COR-L47 (cell line): ENCODE measurements around the gene SLC25A38.
A peak's percentile ranks its signal among the peaks of the same experiment; 100 is the strongest.

Experiments used
- DNase-seq: peaks from one replicate; lab custom pipeline; 2025; lab: John Stamatoyannopoulos, UW

Gene SLC25A38

DNA sequence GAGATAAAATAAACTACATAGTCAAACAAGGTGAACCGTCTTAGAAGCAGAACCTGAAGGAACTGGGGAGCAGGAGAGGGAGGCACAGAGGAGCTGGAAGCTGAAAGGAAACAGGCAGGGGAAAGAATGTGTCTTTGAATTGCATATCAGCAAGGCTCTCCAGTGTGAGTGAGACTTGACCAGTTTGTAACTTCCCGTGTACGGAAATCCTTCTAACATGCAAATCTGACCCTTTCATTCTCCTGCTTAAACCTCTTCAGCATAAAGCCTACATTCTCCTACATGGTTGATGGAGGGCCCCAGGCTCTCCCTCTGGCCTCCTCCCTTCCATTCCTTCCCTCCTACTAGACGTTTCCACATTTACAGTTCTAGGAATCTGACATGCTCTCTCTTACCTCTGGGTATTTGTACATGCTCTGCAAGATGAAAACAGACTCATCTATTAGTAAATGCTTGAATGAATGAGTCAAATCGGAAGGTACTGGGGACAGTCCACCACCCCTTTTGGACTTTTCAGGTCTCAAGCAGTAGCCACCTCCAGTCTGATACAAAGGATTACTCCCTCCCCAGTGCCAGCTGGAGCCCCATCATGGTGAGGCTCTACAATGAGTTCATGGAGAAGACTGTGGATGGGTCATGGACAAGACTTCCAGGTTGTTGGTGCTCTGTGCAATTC, 6.1 kb upstream of the SLC25A38 start:
- DNase-seq: no peak

DNA sequence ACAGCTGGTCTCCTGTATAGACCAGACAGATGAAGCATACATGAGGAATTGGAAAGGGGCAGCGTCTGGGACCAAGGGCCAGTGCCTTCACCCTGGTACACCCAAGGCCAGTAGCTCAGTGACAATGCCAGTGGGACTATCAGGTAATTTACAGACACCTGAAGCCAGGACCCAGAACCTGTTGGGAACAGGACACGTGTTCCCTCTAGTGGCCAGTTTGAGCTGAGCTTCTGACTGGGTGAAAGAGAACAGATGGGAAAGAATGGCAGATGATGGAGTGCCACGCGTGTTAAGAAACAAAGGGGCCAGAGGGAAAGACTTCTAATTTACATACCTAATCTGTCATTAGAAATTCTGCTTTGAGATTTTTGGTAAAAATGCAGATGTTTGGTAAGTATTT, 5.1 kb upstream of the SLC25A38 start:
- no peak for DNase-seq

DNA sequence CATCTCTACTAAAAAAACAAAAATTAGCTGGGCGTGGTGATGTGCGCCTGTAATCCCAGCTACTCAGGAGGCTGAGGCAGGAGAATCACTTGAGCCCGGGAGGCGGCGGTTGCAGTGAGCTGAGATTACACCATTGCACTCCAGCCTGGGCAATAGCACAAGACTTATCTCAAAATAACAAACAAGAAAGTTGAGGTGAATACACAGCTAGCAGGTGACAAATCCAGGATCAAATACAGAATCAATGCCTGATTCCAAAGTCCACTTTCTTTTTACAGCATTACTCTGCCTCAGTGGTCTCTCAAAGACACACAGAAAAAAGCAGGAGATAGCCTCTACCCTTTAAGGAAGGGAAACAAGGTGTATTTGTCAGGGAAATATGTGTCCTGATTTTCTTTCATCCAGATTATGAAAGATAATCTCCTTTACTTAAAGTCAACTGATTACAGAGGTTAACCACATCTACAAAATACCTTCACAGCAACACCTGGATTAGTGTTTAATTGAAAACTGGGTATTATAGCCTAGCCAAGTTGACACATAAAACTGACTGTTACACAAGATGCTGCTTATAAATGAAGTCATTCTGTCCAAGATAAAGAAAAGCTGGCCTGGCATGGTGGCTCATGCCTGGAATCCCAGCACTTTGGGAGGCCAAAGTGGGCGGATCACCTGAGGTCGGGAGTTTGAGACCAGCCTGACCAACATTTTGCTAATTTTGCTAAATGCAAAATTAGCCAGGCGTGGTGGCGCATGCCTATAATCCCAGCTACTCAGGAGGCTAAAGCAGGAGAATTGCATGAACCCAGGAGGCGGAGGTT, 4.0 kb upstream of the SLC25A38 start:
- no peak for DNase-seq

DNA sequence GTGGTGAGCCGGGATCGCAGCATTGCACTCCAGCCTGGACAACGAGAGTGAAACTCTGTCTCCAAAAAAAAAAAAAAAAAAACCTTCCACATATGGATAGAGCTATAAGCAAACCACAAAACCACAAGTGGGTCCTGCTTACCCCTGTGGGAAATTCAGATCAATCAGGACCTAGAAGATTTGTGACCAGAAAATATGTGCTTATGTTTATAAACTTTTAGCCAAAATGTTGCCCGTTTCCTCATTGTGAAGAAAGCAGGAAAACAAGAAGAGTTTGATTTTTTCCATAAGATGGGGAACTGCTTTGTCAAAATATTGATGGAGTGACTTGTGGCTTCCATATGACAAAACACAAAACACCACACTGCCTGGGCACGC, 3.4 kb upstream of the SLC25A38 start:
- DNase-seq: no peak

DNA sequence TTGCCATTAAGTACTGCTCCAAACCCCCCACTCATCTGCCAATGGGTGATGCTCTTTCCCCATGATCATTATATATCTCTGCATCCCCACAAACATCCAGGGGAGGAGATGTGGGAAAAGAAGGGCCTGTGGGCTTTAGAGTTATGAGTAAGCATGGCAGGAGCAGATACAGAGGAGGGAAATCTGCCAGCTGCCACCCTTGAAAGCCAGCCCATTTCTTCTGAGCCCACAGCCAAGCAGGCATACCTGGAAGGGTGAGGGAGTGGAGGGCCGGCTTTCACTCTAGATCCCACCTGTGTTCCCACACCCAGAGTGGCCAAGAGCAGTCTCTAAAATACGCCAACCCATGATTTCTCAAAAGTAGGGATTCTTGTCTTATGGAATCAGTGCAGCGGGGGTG, 1.7 kb upstream of the SLC25A38 start:
- DNase-seq: no peak

DNA sequence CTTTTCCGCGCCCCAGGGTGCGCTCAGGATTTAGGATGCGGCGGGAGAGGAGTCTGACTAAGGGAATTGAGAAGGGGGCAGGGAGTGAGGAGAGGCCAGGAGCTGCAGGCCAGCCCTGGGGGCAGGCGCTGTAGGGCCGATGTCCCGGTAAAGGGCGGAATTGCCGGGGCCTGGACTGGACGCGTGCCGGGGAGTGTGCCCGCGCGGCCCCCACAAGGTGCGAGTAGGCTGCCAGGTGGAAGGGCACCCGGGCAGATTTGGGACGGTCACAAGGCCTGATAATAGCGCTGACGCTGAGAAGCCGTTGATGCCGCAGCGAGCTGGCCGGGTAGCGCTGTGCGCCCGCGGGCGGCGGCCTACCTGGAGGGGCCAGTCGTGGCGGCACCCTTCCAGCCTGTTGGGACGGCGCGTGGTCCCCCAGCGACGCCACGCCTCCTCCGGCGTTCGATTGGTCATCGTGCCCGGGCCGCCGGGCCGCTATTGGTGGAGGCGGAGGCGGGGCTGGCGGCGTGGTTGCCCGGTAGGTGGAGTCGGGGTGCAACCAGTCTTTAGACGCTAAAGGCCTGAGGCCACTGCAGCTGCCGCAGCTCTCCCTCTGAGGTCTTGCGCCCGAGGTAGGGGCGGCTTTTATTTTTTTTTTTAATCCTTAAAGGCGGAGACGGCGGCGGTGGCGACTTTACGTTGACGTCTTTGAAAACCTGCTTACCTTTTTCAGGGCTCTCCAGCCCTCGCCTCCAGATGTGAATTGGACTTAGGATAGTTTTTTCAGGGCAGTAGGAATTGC, 903 bp downstream of the SLC25A38 start:
- DNase-seq: no peak

DNA sequence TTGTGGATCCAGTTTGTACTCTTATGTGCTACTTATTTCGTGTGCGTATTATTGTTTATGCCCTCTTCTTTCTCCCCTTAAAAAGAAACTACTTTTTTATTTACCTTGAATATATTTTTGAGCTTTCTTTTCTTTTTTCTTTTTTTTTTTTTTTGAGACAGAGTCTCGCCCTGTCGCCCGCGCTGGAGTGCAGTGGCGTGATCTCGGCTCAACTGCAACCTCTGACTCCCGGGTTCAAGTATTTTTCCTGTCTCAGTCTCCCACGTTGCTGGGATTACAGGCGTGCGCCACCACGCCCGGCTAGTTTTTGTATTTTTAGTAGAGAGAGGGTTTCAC, 1.5 kb downstream of the SLC25A38 start:
- no peak for DNase-seq

DNA sequence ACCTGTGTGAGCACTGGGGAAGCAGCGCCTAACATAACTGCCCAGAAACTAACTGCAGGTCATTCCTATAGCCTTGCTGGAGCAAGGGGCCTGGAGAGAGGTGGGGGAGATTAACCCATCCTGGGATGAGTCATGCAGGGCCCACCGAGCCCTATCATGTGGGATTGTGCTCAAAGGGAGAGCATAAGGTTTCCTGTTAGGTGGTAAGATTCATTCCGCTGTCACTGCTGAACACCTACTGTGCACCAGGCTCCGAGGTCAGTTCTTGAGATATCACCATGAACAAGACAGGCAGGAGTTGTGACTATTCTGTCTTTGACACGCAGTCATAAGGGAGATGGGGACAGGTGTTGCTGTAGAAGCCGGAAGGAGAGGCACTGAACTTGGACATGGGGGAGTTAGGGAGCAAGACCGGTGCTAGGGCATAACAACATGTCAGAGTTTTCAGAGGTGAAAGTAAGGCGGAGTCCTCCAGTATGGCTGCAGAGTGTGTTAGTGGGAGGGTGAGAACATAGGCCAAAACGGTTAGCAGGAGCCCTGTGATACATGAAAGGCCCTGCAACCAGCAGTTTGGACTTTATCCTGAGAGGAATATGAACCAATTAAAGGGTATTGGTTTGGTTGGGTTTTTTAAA, 2.4 kb downstream of the SLC25A38 start:
- no peak for DNase-seq

DNA sequence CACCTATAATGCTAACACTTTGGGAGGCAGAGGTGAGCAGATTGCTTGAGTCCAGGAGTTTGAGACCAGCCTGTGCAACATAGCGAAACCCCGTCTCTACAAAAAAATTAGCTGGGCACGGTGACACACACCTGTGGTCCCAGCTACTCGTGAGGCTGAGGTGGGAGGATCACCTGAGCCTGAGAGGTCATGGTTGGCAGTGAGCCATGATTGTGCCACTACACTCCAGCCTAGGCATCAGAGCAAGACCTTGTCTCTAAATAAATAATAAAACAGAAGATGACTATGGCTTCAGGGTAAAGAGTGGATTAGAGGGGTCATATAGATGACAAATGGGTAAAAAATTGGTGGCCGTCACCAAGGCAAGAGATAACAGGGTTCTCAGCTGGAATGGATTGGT, 3.1 kb downstream of the SLC25A38 start:
- DNase-seq: no peak

DNA sequence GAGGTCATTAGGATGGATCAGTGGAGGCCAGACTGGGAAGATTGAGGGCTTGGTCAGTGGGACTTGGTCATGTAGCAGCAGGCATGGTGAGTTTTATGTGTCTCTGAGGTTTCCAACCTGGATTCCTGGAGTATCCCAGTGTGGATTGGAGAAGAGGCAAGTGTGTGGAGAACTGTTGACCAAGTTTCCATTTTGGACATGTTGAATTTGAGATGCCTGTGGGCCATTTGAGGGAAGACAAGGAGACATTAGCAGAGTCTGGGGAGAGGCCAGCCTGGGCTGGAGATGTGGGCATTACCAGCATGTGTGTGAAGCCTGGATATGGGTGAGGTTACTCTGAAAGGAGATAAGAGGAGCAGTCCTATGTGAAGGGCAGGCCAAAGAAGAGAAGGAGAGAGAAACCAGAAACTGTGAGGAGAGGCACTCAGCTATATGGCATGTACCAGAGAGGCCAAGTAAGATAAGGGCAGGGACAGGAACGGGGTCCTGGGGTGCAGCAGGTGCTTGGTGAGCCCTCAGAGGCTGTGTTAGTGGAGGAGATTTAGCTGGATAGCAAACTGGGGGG, 4.3 kb downstream of the SLC25A38 start:
- no peak for DNase-seq

DNA sequence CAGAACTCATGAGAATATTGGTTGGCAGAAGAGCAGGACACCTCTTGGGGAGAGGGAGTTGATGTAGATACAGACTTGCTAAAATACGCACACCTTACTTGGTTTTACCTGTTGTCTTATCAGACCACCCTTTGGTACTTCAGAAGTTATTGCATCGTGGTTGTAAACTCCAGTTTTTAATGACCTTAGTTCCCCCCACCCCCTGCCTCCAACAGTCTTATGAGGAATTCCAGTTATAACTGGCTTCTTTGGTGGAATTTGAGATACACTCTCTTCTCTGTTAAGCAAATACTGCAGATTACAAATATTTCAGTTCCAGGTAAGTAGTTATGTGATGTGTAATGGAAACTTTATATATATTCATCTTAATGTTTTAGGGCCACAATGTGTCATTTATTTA, 5.0 kb downstream of the SLC25A38 start:
- no peak for DNase-seq

DNA sequence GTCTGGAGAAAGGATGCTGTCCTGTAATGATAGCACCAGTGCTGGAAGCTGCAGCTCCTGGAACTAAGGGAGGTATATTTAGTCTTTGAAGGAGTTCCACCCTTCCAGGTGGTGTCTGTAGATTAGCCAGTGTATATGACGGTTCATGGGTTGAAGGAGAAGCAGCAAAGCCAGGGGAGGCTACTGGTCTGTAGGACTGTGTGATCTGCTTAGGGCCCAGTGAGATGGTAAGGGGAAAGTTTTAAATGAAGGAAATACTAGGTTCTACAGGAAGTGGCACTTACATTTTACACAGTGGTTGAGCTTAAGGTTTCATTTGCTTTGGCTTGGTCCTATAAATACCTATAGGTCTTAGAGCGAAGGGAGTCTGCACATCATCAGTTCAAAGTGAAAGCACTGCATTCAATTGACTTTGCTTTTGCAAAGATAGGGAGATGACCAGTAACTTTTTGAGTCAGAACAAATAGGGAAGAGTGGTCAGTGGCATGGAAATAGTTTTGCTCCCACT, 5.6 kb downstream of the SLC25A38 start:
- DNase-seq: no peak

DNA sequence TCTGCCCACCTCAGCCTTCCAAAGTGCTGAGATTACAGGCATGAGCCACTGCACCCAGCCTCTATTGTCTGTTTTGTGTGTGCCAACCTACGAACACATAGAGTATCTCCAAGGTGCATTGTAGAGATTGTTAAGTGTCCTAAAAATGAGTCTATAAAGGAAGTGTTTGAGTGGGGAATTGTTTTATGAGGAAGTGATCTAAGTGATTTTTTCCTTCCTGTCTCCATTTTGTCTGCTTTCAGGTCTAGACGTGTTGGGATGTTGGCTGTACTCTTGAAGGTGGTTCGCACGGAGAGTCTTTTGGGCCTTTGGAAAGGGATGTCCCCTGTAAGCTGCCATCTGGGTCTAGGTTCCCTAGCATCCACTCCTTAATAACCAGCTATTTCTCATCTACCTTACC, 7.0 kb downstream of the SLC25A38 start:
- DNase-seq: no peak

DNA sequence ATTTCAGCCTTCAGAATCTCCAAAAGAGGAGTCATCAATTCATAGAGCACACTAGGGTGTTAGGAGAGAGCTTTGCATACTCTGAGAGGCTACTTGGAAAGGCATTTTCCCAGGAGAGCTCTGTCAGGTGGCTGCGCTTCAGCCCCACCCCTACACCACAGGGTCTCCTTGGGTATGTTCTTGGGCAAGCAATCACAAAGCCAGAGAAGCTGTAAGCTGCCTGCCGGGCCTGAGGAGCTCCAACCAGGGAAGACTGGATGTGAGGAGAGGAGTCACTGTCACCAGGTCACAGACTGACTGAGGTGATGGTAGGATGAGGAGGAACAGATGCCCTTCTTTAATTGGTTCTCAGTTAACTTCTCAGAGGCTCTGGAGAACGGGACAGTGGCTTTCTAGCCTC, 13.5 kb downstream of the SLC25A38 start:
- no peak for DNase-seq

DNA sequence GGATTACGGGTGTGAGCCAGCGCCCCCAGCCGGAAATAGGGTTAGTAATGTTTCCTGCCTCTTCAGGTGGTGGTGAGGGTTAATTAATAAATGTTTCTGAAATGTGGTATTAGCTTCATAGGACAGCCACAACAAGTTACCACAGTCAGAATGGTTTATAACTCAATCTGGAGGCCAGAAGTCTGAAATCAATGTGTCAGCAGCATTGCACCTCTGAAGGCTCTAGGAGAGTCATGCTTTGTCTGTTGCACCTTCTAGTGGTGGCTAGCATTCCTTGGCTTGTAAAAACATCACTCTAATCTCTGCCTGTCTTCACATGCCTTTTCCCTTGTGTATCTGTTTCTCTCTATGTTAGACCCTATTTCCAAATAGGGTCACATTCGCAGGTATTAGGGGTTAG, 15.5 kb downstream of the SLC25A38 start:
- DNase-seq: no peak

DNA sequence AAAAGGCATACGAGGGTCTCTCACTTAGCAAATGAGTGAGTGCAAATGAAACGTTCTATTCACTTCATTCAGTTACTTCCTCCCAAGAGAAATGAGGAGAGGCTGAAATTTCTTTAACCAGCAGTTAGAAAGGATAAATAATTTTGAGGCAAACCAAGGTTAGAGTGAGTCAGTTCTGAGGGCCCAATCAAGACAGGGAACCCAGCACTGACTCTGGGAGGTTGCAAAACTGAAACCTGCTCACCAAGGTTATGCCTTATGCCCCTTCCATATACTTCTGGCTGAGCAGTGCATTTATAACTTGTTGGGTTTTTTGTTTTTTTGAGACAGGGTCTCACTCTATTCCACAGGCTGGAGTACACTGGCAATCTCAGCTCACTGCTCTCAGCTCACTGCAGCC, 18.8 kb downstream of the SLC25A38 start:
- no peak for DNase-seq

DNA sequence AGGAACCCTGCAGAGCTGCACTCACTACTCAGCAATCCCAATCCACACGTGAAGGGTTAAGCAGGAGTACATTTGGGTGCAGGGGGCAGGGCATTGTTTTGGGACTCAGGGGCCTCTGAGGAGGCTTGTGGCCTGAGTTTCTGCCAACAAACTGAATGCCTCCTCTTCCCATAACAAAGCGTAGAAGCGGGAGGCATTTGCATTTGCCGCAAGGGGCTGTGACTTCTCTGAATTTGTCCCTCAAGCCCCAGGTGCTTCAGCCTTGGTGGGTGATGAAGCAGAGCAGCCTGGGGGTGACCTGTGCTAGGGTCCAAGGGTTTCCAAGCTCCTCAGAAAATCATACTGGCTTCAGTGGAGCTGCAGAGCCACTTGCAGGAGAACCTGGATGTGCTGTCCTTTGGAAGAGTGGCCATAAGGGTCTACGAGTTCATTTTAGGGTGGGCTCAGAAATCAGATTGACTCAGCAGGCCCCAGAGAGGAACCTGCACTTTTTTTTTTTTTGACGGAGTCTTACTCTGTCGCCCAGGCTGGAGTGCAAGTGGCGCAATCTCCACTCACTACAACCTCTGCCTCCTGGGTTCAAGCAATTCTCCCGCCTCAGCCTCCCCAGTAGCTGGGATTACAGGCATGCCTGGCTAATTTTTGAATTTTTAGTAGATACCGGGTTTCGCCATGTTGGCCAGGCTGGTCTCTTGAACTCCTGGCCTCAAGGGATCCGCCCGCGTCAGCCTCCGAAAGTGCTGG, 21.9 kb downstream of the SLC25A38 start:
- no peak for DNase-seq

DNA sequence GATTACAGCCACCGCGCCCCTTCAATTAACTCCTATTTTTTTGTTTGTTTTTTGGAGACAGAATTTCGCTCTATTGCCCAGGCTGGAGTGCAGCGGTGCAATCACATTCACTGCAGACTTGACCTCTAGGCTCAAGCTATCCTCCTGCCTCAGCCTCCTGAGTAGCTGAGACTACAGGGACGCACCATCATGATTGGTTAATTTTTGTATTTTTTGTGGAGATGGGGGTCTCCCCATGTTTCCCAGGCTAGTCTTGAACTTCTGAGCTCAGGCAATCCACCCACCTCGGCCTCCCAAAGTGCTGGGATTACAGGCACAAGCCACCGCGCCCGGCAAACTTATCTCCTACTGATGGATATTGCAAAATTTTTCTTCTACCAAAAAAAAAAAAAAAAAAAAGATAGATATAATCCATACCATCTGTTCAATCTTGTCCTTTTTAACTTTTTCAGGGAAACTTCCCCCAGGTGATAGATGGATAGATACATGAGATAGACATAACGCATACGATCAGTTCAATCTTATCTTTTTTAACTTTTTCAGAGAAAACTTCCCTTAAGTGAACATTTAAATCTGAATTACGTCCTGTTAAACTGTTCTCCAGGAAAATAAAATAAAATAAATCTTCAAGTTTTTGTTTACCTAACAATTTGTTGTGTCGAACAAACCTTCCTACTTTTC, 22.7 kb downstream of the SLC25A38 start:
- no peak for DNase-seq

DNA sequence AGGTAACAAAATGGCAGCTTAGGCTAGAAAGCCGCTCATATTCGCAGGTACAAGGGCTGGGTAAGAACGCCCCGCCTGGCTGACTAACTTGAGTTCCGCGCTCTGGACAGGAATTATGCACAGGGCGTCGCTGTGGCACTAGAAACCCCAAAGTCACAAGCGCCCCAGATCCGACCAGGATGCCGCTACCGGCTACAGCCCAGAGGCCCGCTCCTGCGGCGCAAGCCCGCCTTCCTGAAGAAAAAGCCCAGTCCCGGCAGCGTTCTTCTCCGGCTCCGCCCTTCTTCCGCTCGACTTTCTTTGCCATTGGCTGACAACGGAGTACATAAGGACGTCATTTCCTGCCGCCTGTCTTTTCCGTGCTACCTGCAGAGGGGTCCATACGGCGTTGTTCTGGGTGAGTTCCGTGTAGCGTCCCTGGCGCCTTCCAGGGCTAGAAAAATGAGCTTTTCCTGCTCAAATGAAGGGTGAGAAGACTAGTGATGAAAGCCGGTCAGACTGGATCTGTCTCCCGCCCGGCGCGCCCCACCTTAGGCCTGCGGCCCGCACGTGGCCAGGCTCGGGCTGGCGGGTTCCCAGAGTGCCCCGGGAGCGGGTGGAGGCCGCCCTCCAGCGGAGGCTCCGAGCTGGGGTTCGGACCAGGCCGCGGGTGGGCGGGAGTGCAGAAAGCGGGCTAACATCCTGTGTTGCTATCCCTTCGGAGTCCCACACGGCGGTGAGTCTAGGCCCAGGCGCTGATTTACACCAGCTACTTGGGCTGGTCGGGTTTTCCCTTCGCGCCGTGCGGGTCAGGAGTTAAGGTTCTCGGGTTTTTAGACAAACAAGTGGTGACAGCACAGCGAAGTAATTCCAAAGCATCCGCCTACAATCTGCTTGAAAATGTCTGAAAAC, 23.4 kb downstream of the SLC25A38 start, which contains the start of gene RPSA:
TSS of gene RPSA (plus strand) at position 353 of the 891 bp plus-strand sequence. CDS start 934 bp downstream, outside the sequence.
- peak; percentile 89 for DNase-seq

DNA sequence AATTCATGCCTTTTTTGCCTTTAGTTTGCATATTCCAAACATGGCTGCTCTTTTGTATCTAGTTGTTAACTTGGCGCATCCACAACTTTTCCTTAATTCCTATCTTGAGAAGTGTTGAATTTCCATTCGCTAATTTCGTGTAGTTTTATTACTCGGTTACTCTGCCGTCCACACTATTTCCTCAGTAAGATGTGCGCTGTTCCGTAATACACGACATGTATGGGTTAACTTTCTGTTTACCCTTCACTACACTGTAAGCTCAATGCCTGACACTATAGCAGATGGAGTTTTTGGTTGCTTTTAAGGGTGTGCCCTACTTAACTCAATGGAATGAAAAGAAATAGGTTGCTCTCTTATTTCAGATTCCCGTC, 24.1 kb downstream of the SLC25A38 start:
- no peak for DNase-seq
